ENCODE data around the gene ADH6. TPM values are rescaled to one million over a fixed set of nuclear protein-coding genes. Genes with fewer than 3 reads are reported as not detected.

ADH6 gene
- total and polyA plus RNA-seq, 2 of the 13 experiments (the other 11 are each of a cell fraction or from before 2014, with no cell fraction given): 39.8 to 73.9 TPM

DNA sequence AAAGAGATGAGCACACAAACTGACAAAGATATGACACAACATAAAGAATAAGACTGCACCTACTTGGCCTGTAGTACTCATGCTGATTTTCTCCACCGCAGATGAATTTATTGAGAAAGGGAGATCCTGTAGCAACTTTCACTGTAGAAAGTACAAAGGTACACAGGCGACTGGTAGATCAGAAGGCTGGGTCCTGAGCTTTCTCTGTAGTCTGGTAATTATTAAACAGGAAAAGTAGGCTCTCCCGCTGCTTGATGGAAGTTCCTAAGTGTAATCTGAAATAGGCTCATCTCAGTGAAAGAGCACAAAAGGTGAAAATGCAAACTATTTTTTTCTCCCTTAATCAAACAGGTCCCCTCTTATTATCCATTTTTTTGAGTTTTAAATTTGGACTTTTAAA, at the start of gene ADH6 (continued):
- TF ChIP-seq ZNF260 (CRISPR knock-in tag; IDR thresholded peaks at IDR 0.05; ENCODE audit: borderline replicate concordance, low read depth) (no peak), YEATS4 (CRISPR knock-in tag; IDR thresholded peaks at IDR 0.05; ENCODE audit: borderline replicate concordance) (peak; percentile 44; the same call in 1 of the 2 replicates), SMAD9 (CRISPR knock-in tag; IDR thresholded peaks at IDR 0.05) (no peak), ZMYM4 (CRISPR knock-in tag; IDR thresholded peaks at IDR 0.05) (peak; percentile 31; the same call in 1 of the 2 replicates), ZFP1 (CRISPR knock-in tag; IDR thresholded peaks at IDR 0.05) (0 out of 2 replicates have a peak, but pooled peaks have one; percentile 32), ZNF709 (CRISPR knock-in tag; IDR thresholded peaks at IDR 0.05) (no peak), ZKSCAN1 (IDR thresholded peaks at IDR 0.05; ENCODE audit: low read length) (no peak), ONECUT2 (CRISPR knock-in tag; IDR thresholded peaks at IDR 0.05) (no peak), DBP (CRISPR knock-in tag; IDR thresholded peaks at IDR 0.05; ENCODE audit: not compliant biosample characterization) (no peak), ZNF562 (CRISPR knock-in tag; IDR thresholded peaks at IDR 0.05; ENCODE audit: borderline replicate concordance) (no peak), ZBTB21 (CRISPR knock-in tag; IDR thresholded peaks at IDR 0.05) (no peak), ZNF678 (CRISPR knock-in tag; IDR thresholded peaks at IDR 0.05) (no peak), NR1H2 (CRISPR knock-in tag; IDR thresholded peaks at IDR 0.05; ENCODE audit: borderline replicate concordance, low read depth) (no peak), MAFK (conservative IDR thresholded peaks at IDR 0.05 in 1 of 2, IDR thresholded peaks at IDR 0.05 in 1 of 2; ENCODE audit: low read length in 2 of 2) (no peak), KLF16 (CRISPR knock-in tag; IDR thresholded peaks at IDR 0.05) (0 out of 4 replicates have a peak, but pooled peaks of 1 of the 2 experiments have one; percentile 49), ZNF614 (CRISPR knock-in tag; IDR thresholded peaks at IDR 0.05; ENCODE audit: borderline replicate concordance) (peak; percentile 66; the same call in 1 of the 2 replicates), ZNF7 (CRISPR knock-in tag; IDR thresholded peaks at IDR 0.05) (no peak), ZNF44 (CRISPR knock-in tag; IDR thresholded peaks at IDR 0.05) (no peak), ISX (CRISPR knock-in tag; conservative IDR thresholded peaks at IDR 0.05) (no peak), PRDM10 (CRISPR knock-in tag; IDR thresholded peaks at IDR 0.05; ENCODE audit: low read depth) (peak; percentile 77; the same call in 1 of the 2 replicates), NR2F6 (IDR thresholded peaks at IDR 0.05) (no peak), NR2F6 (CRISPR knock-in tag; IDR thresholded peaks at IDR 0.05) (no peak), GABPB1 (CRISPR knock-in tag; IDR thresholded peaks at IDR 0.05) (no peak), CENPX (CRISPR knock-in tag; IDR thresholded peaks at IDR 0.05) (no peak), ZNF713 (CRISPR knock-in tag; IDR thresholded peaks at IDR 0.05) (no peak)
- TF ChIP-seq, protein P1, sequence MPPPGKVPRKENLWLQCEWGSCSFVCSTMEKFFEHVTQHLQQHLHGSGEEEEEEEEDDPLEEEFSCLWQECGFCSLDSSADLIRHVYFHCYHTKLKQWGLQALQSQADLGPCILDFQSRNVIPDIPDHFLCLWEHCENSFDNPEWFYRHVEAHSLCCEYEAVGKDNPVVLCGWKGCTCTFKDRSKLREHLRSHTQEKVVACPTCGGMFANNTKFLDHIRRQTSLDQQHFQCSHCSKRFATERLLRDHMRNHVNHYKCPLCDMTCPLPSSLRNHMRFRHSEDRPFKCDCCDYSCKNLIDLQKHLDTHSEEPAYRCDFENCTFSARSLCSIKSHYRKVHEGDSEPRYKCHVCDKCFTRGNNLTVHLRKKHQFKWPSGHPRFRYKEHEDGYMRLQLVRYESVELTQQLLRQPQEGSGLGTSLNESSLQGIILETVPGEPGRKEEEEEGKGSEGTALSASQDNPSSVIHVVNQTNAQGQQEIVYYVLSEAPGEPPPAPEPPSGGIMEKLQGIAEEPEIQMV (CRISPR knock-in tag; IDR thresholded peaks at IDR 0.05; ENCODE audit: low read depth): no peak
- TF ChIP-seq, protein P2, sequence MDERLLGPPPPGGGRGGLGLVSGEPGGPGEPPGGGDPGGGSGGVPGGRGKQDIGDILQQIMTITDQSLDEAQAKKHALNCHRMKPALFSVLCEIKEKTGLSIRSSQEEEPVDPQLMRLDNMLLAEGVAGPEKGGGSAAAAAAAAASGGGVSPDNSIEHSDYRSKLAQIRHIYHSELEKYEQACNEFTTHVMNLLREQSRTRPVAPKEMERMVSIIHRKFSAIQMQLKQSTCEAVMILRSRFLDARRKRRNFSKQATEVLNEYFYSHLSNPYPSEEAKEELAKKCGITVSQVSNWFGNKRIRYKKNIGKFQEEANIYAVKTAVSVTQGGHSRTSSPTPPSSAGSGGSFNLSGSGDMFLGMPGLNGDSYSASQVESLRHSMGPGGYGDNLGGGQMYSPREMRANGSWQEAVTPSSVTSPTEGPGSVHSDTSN (CRISPR knock-in tag; IDR thresholded peaks at IDR 0.05): no peak

Measured in HepG2 (cell line).